SK-N-SH treated with all-trans-retinoic acid at 6 μM for 48 hours (cell line): Measurements from ENCODE around the gene KDM4C.

Source experiments
- PATZ1 ChIP-seq: fragments of 250-450 bp; sonication (Bioruptor Pico); IDR thresholded peaks from 2 replicates; pipeline ENCODE4 v1.8.0; 2020; ENCODE audit warnings: mild to moderate bottlenecking, moderate library complexity, borderline replicate concordance
- TCF4 ChIP-seq: fragments of 250-450 bp; sonication (Bioruptor Pico); IDR thresholded peaks from 2 replicates; pipeline ENCODE4 v1.8.0; 2021; ENCODE audit warnings: mild to moderate bottlenecking, moderate library complexity, borderline replicate concordance

- no peak for TF ChIP-seq PATZ1 (CRISPR knock-in tag)
- no peak for TF ChIP-seq TCF4
These were observed 679 bp upstream of the KDM4C start for GRCh38 chr9:6757132-6757455.
